Activated T-helper 1 cell treated with Interleukin-2 at 50 U/mL for 16 hours (primary cell): ENCODE data around the gene STK38L.

Experiments used
- DNase-seq: peaks from one replicate; pipeline ENCODE4 v3.0.0-alpha.2; 2020; ENCODE audit warnings: low read depth

Gene STK38L

GRCh38 chr12:27279826-27280225, 35.7 kb downstream of the STK38L start:
- no peak for DNase-seq

GRCh38 chr12:27280412-27280811, 36.3 kb downstream of the STK38L start:
- DNase-seq, result no peak

- DNase-seq, result no peak
These were observed 38.7 kb downstream of the STK38L start for GRCh38 chr12:27282754-27283153.

GRCh38 chr12:27284021-27284420, 39.9 kb downstream of the STK38L start:
- DNase-seq, result no peak

GRCh38 chr12:27284751-27285150, 40.7 kb downstream of the STK38L start:
- no peak for DNase-seq

GRCh38 chr12:27285403-27285802, 41.3 kb downstream of the STK38L start:
- DNase-seq, result no peak

GRCh38 chr12:27289414-27289813, 45.3 kb downstream of the STK38L start:
- DNase-seq, result no peak

GRCh38 chr12:27290501-27291168, 46.5 kb downstream of the STK38L start:
- DNase-seq, result no peak

- DNase-seq, result no peak
These were observed 47.8 kb downstream of the STK38L start for GRCh38 chr12:27291862-27292261.

- no peak for DNase-seq
These were observed 48.6 kb downstream of the STK38L start for GRCh38 chr12:27292718-27293117.

GRCh38 chr12:27293463-27293862, 49.4 kb downstream of the STK38L start:
- DNase-seq, result no peak

- no peak for DNase-seq
These were observed 52.6 kb downstream of the STK38L start for GRCh38 chr12:27296674-27297073.

GRCh38 chr12:27297566-27297965, 53.5 kb downstream of the STK38L start:
- no peak for DNase-seq

- DNase-seq, result no peak
These were observed 55.0 kb downstream of the STK38L start for GRCh38 chr12:27299102-27299501.

GRCh38 chr12:27300226-27300625, 56.1 kb downstream of the STK38L start:
- DNase-seq, result no peak

- DNase-seq, result no peak
These were observed 59.3 kb downstream of the STK38L start for GRCh38 chr12:27303139-27304111.

- DNase-seq, result no peak
These were observed 60.8 kb downstream of the STK38L start for GRCh38 chr12:27304856-27305255.

GRCh38 chr12:27305673-27306456, 61.8 kb downstream of the STK38L start:
- DNase-seq, result no peak

- DNase-seq, result no peak
These were observed 65.4 kb downstream of the STK38L start for GRCh38 chr12:27309293-27309994.

GRCh38 chr12:27309995-27310315, 65.9 kb downstream of the STK38L start:
- no peak for DNase-seq

- no peak for DNase-seq
These were observed 72.9 kb downstream of the STK38L start for GRCh38 chr12:27316947-27317346.

GRCh38 chr12:27319409-27319808, 75.3 kb downstream of the STK38L start:
- DNase-seq, result no peak
